Ureter (tissue), 1 donor: ENCODE results near the gene GOLGA1. TPM values are rescaled to one million over a fixed set of nuclear protein-coding genes. Genes with fewer than 3 reads are reported as not detected.
"Not testable (repeated sequence)": the region's sequence is repeated elsewhere in the genome, so short reads cannot be mapped to it uniquely, and the experiment has no call there.

Experiments used
- DNase-seq: peaks from one replicate; pipeline ENCODE4 v3.0.0-alpha.2; 2020; ENCODE audit warnings: low spot score
- total RNA-seq: library from RNA; stranded (reverse); gene quantifications from one replicate; pipeline ENCODE4 v1.2.4, GENCODE V29; 2023
- donor health status: DM: yes; HTN: yes; CAD: no.

Gene GOLGA1
- total RNA-seq, 1 donor from 2014 or later: 25.1 TPM

DNA sequence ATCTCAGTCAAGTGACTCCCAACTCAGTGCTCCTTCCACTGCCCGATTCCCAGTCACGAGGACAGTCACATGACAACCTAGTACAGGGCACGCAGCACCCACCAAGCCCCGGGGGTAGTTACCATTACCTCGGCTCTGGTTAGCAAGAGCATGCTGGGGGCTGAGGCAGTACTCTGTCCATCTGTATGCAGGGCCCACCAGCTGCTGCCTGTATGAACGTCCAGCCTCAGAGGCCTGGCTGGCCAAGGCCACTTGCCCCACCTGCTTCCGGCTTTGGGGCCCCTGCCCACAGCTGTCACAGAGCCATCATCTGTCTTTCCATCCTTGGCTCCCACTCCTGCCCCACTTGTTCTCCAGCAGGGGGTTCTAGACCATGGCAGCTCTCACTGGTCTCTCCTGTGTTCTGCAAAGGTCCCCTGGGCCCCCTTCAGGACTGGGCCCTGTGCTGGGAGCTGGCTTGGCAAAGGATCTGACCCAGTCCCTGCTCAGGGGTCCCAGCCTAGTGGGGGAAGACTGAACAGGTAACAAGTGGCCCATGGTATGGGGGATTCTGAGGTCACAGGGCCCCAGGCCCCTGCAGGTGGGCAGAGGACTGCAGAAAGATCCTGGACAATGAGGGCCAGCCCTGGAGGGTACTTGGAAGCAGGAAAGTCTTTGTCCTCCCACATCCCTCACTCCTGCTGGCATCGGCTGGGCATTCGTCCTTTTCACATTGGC lies 82.4 kb downstream of the GOLGA1 start:
- no peak for DNase-seq

DNA sequence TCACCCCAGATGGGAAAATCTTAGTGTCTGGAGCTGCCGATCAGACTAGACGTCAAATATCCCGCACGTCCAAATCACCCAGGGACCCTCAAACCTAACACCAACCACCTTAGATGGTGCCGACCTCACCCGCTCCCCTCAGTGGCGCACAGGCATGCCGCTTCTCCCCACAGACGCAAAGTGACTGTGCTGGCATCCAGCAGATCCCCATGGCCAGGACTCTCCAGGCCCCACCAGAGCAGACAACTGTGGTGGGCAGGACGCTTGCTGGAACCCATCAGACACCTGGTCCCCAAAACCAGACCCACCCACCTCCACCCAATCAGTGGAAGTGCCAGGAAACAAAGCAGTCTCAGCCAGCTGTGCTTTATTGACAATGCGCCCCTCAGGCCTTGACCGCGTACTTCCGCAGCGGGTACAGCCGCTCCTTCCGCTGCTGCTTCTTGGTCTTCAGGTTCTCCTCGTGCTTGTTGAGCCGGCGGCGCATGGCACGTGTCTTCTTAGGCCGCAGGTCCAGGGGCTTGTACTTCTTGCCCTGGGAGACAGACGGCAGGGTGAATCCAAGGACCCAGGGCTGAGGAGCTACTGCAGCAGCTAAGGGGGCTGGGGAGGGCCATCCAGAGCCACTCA lies 83.2 kb downstream of the GOLGA1 start:
- no peak for DNase-seq

DNA sequence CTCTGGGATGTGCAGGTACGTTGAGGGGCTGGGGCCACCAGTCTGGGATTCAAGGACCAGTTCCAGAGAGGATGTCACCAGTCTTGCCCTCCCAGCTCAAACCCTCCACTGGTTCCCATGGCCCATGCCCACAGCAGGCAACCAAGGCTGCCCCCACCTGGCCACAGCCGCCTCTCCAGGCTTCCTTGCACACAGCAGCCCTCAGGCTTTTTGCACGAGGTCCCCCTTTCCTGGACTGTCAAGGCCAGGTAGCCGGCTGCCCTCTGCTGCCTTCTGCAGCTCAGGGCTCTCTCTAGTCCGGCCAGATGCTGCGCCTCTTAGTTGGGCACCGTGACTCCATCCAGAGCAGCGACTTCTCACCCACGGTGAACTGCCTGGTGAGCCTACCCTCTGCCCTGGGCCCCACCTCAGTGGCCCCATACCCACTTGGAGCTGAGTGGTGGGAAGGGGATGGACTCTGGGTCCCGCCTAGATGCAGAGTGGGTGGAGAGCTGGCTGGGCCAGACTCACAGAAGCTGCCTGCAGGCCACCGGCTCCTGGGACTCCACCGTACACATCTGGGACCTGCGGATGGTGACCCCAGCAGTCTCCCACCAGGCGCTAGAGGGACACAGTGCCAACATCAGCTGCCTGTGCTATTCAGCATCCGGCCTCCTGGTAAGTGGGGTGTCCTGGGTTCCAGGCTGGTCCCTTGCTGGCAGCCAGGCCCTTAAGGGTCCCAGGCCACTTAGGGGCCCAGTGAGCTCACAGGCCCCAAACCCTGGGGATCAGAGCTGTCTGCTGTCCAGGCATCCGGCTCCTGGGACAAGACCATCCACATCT lies 84.7 kb downstream of the GOLGA1 start:
- no peak for DNase-seq

DNA sequence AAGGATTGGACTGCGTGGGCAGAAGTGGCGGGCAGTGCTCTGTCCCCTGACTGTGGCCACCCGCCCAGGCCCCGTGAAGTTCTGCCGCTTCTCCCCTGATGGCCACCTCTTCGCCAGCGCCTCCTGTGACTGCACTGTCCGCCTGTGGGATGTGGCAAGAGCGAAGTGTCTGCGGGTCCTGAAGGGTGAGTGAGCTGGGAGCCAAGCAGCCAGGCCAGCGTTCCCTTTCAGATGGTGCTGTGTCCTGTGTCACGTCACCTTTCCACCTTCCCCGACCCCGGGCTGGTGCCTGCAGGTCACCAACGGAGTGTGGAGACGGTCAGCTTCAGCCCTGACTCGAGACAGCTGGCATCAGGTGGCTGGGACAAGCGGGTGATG lies 85.3 kb downstream of the GOLGA1 start:
- DNase-seq: no peak

DNA sequence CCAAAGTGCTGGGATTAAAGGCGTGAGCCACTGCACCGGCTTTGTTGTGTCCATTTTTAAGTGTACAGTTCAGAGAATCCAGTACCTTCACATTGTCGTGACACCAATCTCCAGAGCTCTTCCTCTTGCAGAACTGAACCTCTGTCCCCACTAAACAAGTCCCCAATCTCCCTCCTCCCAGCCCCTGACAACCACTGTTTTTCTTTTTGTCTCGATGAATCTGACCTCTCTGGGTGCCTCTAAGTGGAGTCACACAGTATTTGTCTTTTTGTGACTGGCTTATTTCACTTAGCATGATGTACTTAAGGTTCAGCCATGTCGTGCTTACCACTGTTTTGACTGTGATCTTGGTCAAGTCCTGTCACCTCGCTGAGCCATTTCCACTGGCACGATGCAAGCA lies 86.1 kb downstream of the GOLGA1 start:
- DNase-seq: no peak

DNA sequence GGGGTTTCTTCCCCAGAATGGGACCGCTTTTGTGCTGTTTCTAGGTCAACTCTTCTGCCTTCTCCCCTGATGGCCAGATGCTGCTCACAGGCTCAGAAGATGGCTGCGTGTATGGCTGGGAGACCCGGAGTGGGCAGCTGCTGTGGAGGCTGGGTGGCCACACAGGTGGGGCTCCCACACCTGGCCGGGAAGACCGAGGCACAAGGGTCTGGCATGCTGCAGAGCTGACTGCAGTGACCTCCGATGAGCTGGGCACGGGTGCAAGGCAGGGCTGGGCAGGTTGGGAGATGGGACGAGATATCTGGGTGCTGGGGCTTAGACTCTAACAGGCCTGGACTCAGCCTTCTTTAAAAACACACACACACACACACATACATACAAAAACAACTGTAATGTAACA lies 86.7 kb downstream of the GOLGA1 start:
- no peak for DNase-seq

DNA sequence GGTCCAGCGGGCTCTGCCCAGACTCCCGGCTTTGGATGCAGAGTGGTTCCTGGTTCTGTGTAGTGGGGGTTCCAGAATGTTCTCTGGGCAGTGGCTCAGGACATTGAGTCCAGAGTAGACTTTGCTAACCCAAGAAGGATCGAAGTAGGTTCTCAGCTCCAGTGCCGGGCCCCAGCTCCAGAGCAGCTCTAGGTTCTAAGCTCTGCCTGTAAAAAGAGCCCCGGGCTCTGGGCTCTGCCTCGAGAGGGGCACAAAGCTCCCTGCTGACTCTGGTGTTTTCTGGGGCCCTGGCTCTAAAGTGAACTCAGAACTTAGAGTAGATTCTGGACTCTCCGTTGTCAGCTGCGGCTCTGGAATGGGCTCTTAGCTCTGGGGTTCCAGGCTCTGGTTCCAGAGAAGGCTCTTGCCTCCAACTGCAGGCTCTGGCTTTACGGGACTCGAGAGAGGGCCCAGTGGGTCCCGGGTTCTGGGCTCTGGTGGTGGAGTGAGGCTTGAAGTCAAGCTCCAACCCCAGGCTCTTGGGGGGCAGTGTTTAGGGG lies 87.2 kb downstream of the GOLGA1 start:
- DNase-seq: no peak

DNA sequence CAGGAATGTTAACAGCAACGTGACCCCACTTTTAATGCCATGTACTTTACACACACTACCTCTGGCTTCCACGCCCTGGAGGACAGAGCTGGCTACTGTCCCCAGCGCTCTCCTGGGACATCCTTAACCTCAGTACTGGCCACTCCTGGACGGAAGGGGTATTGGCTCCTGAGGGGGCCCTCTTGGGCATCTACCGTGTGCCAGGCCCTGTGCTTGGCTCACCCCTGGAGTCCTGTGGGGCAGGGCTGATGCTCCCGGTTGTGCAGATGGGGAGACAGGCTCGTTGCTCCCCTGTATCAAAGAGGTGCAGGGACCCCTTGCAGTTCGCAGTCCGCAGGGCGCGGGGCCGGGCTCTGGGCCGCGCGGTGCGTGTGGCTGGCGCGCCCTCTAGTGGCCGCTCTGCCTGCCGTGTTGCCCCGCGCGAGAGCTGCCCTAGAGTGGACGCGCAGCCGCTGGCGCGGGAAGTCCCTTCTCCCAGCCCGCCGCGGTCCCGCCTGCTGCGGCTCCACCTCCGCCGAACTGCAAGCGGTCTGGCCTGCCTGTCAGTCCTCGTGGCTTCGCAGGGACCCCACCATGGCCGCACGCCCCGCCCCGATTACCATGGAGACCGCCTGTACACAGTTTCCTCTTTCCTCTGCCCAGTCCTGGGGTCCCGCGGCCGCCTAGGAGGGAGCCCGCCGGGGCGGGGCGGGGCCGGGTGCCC lies 87.9 kb downstream of the GOLGA1 start, which contains the start of gene WDR38:
Gene WDR38 (plus strand): TSS at position 632 of the 703 bp plus-strand sequence. CDS start 72 bp downstream, outside the sequence.
- no peak for DNase-seq

DNA sequence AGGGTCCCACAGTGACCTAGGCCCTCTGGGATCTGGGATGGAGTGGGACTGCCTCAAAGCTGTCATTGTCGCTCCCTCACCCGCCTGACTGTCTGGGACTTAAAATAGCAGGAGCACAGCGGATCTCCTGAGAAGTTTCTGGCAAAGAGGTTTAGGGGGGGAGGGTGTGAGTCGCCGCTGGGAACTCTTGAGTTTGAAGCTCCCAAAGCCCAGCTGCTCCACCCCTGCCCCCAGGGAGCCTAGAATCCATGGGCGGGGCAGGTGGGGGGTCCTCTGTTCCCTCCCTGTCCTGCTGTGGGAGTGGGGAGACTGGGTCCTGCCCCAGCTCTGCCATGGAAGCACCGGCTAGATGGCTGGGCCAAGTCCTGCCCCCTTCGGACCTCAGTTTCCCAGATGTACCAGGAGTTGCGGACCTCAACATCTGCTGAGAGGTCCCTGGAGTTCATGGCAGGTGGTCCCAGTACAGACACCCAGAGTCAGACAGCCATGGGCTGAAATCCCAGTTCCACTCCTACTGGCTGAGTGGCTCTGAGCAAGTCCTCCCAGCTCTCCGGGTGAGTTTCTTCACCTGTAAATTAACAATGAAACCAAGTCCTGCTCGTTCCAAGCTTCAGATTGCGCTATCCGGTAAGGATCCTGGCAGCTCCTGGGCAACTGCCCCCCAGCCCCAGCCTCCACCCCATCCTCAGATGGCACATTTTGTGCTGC lies 88.6 kb downstream of the GOLGA1 start:
- no peak for DNase-seq

DNA sequence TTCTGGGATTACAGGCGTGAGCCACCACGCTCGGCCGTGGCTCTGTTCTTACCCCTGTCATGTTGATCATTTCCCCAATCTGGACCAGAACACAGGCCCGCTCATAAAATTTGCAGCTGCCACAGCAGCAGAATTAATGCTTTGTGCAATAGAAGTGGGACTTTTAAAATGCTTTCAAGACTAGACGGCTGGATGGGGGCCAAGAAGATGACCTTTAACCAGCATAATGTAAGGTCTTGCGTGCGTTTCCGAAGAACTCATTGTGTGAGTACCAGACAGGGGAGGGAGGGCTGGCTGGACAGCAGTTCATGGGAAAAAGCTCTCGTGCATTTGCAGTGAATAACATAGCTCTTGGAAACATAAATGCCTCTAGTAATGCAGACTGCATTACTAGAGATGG lies 91.1 kb downstream of the GOLGA1 start:
- no peak for DNase-seq

DNA sequence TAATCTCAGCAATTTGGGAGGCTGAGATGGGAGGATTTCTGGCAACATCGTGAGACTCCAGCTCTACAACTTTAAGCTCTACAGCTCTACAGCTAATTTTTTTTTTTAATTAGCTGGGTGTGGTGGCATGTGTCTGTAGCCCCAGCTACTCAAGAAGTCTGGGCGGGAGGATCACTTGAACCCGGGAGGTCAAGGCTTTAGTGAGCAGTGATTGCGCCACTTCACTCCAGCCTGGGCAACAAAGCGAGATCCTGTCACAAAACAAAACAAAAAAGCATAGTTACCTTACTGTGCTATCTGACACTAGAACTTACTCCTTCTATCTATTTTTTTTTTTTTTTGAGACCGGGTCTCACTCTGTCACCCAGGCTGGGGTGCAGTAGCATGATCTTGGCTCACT lies 93.9 kb downstream of the GOLGA1 start:
- DNase-seq: no peak

DNA sequence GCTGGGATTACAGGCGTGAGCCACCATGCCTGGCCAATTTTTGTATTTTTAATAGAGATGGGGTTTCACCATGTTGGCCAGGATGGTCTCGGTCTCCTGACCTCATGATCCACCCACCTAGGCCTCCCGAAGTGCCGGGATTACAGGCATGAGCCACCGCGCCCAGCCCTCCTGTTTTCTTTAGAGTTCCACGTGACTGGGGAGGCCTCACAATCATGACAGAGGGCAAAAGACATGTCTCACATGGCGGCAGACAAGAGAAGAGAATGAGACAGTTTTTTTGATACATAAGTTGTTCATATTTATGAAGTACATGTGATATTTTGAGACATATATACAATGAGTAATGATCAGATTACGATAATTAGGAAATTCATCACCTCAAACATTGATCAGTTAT lies 94.4 kb downstream of the GOLGA1 start:
- DNase-seq: not testable (repeated sequence)

DNA sequence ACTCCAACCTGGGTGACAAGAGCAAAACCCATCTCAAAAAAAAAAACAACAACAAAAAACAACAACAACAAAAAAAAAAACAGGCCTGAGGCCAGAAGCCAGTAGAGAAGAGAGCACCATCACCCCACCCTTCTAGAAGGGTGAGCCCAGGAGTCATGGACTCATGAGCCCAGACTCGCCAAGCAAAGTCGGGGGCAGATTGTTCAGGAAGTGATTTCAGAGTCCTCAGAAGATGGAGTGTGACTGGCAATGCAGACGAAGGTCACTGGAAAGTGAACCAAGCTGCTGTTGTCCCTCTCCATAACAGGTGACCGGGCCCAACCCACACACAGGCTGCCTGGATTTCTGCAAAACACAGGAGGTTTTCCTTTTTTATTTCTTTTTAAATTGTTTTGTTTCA lies 96.6 kb downstream of the GOLGA1 start:
- no peak for DNase-seq

DNA sequence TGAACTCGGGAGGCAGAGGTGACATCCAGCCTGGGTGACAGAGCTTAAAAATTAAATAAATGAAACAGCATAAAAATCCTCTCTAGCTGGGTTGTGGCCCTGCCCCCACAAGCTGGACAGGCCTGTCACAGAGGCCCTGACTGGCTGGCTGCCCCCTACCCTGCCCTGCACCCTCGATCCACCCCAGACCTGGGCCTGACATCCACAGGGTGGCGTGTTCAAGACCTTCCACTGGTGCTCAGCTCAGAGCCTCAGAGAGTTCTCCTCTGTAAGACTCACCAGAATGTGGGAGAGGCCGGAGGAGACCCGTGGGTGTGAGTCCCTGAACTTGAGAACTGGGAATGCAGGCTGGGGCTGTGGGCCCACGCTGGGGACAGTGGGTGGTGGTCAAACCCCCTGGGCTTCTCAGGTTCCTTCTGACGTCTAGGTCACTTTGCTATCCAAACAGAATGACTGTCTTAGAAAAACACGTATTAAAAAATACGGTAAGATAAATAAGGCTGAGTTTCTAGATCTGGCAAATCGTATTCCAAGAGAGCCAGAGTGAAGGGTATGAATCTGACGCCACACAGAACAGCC lies 97.3 kb downstream of the GOLGA1 start:
- no peak for DNase-seq

DNA sequence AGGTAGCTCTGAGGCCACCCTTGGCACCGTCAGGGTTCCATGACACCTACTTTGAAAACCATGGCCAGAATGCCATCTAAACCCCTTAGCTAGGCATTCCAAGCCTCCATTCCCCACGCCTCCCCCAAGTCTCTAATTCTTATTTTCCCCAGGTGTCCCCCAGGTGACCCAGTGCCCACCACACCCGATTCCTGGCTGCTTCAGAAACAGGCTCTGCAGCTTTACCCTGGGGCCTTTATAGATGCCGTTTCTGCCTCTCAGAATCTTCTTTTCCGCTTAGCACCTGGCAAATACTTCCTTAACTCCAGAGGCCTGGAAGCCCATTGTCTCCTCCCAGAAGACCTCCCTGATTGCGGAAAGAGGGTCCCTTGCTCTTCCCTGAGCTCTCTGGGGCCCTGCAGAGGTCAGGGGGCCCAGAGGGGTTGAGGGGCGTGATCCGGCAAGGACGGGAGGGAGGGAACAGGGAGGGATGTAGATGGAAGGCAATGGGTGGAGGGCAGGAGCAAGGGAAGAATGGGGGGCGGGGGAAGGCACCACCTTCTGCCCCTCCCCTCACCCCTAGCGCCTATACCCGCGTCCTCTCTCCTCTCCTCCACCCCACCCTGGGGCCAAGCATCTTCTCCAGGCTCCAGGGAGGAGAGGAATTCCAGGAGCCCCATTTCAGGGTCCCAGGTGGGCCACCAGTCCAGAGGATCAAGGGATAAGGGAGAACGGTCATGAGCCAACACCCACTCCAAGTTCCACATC lies 99.6 kb downstream of the GOLGA1 start:
- no peak for DNase-seq

DNA sequence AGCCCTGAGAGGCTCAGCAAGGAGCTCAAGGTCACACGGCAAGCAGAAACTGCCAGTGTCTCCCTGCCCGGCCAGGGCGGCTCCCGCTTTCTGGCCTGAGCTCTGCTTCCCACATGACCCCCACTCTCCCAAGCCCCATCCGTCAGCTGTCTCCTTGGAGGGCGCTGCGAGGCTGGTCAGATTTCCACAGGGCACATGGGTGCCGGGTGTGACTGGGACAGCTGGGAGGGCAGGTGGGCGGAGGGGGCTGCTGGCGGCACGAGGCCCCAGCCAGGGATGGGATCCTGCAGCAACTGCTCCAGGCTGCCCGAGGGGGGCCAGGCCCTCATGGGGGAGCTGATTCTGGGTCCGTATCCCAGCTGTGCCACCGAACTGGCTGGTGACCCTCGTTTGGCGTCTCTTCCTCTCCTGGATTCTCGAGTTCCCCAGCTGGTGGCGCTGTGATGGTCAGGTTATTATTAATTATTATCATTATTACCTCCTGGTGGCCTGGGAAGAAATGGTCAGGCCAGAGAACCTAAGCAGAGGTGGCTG lies 100.5 kb downstream of the GOLGA1 start:
- DNase-seq: no peak

DNA sequence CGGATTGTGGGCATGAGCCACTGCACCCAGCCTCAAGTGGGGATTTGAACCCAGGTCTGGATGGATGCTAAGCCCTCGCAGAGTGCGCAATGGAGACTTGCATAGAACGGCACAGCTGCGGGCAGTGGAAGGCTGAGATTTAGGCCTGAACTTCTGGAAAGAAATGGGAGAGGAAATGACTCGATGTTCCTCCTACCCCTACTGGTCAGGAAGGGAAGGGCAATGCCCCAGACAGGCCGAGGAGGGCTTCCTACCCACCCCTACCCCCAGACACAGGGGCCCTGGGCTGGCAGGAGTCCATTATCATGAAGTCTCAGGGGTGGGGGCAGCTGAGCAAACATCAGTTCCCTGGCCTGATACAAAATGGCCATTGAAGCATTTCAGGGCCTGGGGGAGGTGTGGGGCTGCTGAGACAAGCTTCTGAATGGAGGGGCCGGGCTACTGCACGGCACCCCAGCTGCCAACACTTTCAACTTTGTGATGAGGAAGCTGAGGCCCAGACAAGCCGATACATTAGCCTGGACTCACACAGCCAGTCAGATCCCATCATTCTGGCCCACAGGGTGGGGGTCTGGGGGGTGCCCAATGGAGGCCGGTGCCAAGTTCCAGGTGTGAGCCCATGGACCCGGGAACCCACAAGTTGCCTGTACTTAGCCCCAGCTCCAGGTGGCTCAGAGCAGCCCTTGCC lies 101.1 kb downstream of the GOLGA1 start:
- DNase-seq: no peak

DNA sequence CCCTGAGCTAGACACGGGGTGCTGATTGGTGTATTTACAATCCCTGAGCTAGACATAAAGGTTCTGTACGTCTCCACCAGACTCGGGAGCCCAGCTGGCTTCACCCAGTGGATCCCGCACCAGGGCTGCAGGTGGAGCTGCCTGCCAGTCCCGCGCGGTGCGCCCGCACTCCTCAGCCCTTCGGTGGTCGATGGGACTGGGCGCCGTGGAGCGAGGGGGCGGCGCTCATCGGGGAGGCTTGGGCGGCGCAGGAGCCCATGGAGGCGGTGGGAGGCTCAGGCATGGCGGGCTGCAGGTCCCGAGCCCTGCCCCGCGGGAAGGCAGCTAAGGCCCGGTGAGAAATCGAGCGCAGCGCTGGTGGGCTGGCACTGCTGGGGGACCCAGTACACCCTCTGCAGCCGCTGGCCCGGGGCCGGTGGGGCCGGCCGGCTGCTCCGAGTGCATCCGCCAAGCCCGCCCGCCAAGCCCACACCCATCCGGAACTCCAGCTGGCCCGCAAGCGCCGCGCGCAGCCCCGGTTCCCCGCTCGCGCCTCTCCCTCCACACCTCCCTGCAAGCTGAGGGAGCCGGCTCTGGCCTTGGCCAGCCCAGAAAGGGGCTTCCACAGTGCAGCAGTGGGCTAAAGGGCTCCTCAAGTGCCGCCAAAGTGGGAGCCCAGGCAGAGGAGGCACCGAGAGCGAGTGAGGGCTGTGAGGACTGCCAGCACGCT lies 102.2 kb downstream of the GOLGA1 start:
- DNase-seq: not testable (repeated sequence)

DNA sequence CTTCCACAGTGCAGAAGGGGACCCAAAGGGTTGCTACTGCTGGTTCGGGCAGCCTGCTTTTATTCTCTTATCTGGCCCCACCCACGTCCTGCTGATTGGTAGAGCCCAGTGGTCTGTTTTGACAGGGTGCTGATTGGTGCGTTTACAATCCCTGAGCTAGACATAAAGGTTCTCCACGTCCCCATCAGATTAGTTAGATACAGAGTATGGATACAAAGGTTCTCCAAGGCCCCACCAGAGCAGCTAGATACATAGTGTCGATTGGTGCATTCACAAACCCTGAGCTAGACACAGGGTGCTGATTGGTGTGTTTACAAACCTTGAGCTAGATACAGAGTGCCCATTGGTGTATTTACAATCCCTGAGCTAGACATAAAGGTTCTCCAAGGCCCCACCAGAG lies 102.8 kb downstream of the GOLGA1 start:
- not testable (repeated sequence) for DNase-seq
